Activated CD4-positive, alpha-beta T cell treated with anti-CD3 and anti-CD28 coated beads for 1 hour (primary cell): ENCODE data around the gene RBM8A.

Experiments used
- DNase-seq: peaks from one replicate; pipeline ENCODE4 v3.0.0-alpha.2; 2020

The RBM8A gene

DNA sequence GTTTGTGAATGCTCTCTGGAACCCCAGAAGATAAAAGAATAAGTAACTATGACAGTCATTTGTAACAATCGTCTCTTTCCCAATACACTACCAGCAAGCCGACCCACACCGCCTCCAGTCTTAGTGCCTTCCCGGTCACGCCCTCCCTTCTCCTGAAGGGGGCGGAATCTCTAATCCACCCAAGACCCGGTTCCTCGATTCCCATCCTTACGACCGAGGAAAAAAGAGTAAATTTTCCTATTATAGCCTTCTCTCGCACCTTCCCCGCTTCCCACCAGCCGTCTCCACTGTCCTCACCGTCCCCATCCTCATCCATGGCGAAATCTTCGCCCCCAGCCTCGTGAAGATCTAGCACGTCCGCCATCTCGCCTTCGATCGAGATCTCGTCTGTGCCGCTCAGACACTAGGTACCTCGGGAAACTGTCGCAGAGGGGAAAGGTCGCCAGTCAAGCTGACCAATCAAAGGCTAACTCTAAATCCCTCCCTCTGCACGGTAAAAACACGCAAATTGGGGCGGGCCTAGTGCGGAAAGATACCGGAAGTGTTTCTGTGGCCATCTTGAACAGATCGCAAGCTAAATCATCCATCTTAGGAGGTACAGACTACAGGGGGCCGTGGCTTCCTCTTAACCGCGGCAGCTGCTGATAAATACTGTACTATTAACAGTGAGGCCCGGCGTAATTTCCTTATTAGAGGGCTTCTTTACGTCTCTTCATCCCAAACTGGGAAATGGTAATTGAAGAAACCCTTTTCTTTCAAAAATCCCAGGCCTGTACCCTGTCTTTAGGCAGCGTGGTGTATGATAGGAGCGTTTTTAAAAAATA lies at the start of gene RBM8A:
Gene RBM8A, minus strand, starts transcription at position 422 of the 824 bp plus-strand sequence. Its CDS starts 58 bp downstream, at position 364.
- peak; percentile 90 for DNase-seq

DNA sequence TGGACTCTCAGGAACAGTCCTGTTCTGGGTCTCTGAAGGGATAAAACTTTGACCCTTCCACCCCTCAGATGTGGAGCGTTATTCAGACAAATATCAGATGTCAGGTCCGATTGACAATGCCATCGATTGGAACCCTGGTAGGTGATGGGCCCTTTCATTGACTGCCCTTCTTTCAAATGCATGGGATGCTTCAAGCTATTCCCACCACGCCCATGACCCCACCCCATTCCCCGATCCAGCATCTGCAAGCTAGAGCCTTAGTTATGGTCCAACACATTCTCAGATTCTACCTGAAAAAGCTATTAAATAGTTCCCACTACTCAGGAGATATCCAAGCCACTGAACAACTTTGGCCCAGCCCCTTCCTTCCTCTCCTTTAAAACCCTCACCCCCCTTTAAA lies 49.7 kb upstream of the RBM8A start:
- no peak for DNase-seq

DNA sequence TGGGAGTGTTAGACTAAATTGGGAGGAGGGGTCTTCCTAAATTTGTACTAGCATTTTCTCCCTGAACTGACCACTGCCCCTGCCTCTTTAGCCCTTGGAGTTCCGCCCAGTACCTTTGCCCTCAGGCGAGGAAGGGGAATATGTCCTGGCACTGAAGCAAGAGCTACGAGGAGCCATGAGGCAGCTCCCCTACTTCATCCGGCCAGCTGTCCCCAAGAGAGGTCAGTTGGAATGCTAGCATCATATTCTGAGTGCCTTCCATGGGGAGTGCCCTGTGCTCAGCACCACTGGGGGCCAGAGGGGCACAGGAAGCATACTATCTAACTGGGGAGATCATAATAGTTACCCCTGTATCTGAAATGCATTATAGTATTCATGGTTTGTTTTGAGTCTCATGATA lies 47.9 kb upstream of the RBM8A start:
- no peak for DNase-seq

DNA sequence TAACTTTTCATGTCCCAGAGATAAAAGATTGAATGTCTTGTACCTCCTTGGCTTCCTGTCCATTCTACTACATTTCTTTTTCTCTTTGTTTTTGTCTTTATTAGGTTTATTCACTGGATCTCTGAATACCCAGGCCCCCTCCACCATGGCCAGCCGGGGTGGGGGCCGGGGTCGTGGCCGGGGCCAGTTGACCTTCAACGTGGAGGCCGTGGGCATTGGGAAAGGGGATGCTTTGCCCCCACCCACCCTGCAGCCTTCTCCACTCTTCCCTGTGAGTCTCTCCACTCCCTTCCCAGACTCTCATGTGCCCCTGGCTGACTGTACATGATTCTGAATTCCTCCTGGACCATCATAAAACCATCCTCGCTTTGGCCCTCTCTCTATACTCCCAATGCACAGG lies 47.4 kb upstream of the RBM8A start:
- no peak for DNase-seq

DNA sequence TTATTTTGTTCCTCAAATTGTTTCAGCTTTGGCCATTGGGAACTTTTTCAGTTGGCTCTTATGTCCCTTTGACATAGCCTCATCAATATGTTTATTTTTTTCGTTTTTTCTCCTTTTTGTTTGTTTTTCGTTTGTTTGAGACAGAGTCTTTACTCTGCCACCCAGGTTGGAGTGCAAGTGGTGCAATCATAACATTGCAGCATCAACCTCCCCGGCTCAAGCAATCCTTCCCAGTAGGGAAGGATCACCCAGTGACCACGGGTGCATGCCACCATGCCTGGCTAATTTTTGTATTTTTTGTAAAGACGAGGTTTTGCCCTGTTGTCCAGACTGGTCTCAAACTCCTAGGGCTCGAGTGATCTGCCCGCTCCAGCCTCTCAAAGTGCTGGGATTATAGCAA lies 45.3 kb upstream of the RBM8A start:
- no peak for DNase-seq

DNA sequence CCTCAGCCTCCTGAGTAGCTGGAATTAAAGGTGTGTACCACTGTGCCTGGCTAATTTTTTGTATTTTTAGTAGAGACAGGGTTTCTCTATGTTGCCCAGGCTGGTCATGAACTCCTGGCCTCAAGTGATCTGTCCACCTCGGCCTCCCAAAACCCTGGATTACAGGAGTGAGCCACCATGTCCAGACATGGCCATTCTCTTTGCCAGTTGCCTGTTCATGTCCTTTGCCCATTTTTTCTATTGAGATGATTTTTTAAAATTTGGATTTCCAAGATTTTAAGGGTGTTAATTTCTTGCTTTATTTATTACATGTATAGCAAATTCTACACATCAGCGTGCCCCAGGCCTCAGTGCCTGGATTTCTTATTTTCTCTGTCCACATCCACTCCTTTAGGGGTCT lies 40.0 kb upstream of the RBM8A start:
- no peak for DNase-seq

DNA sequence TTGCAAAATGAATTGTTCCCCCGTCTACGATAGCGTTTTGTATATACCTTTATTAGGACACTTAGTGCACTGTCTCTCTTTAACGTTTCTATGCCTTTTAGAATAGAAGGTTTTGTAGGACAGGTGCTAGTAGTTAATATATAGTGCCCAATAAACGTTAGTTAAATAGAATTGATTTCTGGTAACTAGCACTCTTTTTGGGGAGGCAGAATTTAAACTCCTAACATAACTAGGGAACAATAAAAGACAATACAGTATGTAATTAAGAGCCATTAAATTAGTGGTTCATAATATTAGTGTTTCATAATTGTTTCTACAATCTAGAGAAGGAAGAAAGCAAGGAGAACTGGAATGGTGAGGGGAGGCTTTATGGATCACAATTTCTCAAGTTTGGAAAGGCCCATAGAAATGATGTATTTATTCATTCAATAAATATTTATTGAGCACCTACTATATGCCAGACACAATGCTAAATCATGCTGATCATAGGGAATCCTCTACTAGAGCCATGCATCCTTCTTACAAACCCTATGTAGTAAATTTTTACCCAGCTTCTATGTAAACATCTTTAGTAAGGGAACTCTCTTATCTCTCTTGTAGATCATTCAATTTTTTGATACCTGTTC lies 37.9 kb upstream of the RBM8A start:
- DNase-seq, result no peak

DNA sequence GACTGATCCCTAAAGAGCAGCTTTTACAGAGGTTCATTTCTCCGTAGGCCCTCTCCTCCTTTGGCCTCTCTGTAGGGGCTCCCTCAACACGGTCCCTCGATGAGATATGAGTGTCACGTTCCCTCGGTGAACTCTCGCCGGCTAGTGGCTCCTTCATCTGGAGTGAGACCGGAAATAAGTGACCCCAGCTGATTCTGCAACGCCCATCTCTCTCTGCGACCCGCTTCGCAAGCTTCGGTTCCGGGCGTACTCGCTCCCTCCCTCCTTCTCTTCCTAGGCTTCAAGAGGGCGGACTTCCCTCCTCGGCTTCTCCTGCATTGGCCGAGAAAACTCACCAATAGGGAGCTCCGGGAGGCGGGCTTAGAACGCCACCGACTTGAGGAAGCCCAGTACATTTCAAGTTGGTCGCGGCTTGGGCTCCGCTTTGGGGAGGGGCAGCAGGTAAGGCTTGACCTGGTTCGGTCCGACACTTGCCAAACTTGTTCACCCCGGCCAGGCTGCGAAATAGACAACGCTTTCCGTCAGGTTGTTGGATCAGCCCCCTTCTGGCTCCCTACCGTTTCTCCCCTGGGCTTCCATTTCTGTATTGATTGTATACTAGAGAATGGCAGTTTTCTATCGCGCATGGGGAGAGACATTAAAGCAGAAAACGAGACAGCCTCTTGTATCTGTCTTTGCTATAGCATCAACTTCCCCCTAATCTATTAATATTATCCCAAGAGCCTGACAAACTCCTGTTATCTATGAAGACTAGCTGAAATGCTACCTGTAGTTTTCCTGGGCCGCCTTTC lies 37.2 kb upstream of the RBM8A start, which contains the start of the genes ANKRD34A and POLR3GL:
Gene ANKRD34A, minus strand, starts transcription at position 248 of the 791 bp plus-strand sequence. CDS start 2,816 bp downstream, outside the sequence.
Gene POLR3GL, plus strand, starts transcription at position 363 of the 791 bp plus-strand sequence. CDS start 10,176 bp downstream, outside the sequence.
- DNase-seq, result peak; percentile 81

DNA sequence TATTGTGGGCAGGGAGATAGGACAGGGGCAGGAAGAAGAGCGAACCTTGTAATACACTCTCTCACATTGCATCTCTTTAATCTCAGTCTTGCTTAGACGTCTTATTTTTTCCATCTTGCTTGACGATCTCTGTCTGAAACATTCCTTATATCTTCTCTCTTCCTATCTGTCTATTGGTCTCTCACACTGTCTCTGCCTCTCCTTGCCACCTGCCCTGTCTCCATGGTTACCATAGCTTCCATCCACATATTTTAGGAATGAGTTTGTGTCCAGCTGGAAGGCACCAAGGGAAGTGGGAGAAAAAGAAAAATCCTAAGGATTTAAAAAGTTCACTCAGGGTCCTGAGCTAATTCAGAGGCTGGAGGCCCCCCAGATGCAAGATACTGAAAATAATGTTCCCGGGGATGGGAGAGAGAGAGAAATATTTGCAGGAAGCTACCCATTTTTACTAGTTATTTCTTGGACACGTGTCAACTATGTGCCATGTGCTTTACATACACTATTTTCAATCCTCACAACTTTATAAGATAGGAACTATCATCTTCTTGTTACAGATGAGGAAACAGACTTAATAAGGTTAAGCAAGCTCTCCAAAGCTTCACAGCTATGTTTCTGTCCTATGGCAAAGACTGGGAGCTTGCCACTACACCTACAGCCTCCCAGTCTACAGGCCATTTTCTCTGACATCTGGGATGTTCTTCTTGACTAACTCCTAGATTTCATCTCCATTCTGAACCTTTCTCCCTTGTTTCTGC lies 36.2 kb upstream of the RBM8A start:
- no peak for DNase-seq

DNA sequence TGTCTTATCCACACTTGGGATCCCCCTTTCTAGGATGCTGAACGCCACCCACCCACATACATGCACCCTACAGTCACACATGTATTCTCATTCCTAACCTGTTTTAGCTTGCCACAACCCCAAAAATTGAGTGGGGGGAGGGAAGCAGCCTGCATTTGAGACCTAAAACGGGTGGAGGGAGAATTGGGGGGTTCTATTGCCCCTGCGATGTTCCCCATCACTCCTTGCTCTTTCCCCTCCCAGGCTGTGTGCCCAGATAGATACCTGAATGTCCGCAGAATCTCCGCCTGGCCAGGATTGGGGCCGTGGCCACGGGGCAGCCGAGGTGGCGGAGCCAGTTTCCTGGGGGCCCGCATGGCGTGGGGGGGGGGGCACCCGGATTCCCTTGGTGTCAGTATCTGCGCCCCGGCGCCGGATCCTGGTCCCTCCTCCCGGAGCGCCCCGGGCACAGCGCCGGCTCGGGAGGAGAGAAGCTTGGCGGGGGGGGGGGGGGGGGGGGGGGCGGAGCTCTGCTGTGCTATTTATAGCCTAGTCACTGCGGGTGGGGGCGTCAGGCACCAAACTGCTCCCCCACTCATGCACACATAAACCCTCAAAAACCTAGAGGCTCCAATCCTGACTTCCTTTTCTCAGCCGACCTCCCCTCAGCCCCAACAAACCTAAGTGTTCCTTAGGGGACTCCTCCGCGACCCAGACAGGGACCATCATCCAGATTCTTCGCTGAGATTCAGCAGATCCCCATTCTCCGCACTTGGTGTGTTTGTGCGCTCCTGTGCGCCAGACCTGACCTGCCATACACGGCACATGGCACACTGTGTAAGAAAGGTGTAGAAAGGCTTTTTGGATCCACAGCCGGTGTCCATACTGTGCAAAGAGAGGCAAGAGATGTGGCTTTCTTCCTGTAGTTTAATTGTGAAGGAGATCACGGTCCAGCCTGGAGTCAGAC lies 35.1 kb upstream of the RBM8A start:
- DNase-seq, result no peak

DNA sequence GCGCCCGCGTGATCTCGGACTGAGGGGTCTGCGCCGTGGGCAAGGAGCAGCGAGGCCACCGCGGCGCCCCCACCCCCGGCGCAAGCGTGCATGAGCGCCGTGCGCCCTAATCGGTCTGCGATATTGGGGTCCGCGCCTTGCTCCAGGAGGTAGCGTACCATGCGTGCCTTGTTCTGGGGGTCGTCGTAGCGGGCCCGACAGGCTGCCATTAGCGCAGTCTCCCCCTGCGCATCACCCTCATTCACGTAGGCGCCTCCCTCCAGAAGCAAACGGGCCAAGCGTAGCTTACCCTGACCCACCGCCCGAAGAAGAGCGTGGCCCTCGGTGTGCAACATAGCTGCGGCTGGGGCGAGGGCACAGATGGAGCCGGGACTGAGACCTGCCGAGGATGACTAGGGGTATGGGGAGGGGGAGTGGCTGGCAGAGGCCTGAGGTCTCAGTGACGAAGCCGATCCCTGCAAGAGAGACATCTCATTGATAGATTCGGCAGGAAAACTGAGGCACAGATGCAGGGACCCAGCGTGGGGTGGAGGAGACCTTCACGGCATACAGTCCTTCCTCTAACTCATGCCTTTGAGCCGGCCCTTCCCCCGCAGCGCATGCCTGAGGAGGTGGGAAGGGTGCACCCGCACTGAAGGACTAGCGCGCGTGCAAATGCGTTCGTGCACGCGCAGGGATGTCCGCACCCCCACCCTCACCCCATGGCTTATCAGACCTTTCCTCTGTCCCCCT lies 34.3 kb upstream of the RBM8A start:
- DNase-seq, result no peak

DNA sequence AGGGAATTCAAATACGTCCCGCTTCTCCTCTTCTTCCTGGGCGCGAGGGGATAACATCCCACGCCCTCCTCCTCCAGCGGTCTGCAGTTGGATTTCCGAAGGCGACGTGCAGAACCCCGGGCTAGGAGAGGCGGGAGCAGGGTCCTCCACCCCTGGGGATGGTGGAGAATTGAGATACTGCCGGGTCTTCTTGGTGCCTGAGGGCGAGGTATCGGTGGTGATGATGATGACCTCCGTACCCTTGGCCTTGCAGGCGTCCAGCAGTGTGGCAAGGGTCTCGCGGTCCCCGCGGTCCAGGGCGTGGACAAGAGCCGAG lies 33.8 kb upstream of the RBM8A start:
- no peak for DNase-seq

DNA sequence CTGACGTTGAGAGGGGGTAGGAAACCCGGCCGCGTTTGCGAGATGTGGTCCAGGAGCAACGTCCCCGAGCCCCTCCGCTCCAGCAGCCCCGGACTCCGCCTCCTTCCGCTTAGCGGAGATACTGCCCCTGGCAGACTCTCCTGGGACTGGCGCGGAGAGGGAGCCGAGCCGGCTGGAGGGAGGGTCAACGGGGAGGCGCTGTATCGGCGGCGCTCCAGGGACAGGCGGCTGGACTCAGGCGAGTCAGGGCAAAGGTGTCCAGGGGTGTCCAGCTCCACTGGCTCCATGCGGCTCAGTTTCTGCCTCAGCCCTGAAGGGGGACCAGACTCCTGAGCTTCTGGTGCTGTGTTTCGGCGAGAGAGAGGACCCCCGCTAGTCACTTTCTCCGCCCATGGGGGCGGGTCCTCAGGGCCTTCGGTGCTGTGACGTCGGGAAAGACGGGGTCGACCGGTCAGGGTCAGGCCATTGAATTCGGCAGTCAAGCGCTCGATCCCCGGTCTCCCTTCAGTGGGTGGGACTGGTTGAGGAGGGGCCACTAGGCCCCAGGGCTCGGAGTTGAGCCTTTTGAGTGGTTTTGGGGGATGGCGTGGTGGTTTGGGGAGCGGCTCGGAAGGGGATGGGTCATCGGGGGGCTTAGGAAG lies 33.3 kb upstream of the RBM8A start:
- DNase-seq, result no peak

DNA sequence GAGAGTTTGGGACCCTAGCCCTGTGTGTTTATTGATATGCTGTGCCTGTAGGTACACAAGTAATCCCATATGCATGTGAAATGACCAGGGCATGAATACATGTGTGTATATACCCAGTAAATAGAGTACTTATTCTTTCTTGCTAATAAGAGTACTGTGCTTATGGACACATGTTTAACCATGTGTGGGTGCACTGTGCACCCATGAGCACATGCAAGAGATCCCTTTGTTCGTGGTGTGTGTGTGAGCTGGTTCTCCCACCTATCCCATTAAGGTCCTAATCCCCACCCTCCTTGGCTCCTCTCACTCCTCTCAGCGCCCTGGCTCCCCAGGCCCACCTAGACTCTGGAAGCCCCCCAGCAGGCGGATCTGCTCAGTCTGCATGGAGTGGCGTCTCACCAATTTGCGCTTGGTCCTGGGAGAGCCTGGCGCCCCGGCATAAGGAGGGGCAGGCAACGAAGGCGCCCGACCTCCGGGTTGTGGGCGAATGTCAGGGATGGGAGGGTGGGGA lies 32.7 kb upstream of the RBM8A start:
- no peak for DNase-seq

DNA sequence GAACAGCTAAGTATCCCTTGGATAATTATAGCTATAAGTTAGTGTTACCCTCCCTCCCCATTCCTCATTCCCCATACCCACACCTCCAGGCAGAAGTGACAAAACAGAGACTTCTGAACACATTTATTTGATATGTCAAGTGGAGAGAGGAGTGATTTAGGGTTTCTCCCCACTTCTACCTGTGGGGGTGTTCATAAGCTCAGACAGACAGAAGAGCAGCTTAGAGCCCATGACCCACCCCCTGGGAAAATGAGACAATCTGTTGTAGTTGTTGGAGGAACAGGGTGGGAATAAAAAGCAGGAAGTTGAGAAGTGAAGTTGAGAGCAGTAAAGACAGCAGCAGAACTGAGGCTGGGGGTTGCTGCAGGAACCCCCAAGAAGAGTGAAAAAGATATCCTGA lies 32.0 kb upstream of the RBM8A start:
- DNase-seq, result no peak

DNA sequence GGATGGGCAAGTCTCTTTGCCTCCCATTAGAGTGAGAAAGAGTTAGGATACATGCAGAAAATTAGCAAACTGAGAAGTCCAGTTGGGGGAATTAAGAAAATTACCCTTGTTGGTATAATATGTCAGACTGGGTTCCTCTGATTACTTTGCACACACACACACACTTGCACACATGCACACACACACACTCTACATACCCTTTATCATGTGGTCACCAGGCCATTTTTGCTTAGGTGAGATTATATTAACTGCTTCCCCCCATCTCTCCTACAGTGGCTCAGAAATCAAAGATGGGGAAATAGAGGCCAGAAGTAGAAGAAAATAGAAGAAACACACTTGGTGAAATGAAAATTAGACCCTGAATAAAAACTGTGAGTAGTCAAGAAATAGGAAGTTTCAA lies 31.4 kb upstream of the RBM8A start:
- DNase-seq, result no peak

DNA sequence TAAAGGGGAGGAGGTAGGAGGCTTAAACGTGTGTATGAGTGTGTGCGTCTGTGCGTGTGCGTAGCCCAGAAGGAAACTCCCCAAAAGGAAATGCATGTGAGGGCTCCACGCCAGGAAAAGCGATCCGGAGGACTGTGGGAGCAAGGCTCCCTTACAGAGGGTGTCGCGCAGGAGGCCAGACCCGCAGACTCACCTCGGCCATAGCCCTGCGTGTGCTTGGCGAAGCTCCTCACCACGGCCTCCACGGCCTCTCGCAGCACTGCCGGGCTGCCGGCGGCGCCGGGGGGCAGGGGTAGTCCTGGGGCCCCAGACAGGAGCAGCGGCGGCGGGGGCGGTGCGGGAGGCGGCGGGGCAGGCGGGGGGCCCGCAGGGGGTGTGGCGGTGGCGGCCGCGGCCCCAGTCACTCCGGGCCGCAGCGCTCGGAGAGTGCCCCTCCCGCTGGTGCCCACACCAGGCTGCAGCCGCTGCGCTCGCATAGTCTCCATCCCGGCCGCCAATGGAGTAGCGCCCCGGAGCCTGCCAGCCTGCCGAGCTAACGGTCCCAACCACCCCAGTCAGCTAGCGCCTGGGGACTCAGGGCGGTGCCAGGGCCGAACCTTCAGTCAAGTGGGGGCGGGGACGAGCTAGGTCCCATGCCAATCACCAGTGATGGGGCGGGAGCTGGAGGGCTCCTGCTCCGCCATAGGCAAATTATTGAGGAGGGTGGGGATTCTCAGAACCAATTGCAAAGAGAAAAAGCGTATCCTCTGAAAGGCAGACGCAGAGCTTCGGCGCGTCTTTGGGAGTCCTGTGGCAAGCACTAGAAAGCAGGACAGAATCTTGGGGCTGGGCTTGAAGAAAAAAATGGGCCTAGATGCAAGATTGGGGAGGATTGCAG lies 30.4 kb upstream of the RBM8A start, which contains the start of gene LIX1L:
Gene LIX1L, minus strand, starts transcription at position 575 of the 877 bp plus-strand sequence. Its CDS starts 90 bp downstream, at position 485.
- peak; percentile 90 for DNase-seq

DNA sequence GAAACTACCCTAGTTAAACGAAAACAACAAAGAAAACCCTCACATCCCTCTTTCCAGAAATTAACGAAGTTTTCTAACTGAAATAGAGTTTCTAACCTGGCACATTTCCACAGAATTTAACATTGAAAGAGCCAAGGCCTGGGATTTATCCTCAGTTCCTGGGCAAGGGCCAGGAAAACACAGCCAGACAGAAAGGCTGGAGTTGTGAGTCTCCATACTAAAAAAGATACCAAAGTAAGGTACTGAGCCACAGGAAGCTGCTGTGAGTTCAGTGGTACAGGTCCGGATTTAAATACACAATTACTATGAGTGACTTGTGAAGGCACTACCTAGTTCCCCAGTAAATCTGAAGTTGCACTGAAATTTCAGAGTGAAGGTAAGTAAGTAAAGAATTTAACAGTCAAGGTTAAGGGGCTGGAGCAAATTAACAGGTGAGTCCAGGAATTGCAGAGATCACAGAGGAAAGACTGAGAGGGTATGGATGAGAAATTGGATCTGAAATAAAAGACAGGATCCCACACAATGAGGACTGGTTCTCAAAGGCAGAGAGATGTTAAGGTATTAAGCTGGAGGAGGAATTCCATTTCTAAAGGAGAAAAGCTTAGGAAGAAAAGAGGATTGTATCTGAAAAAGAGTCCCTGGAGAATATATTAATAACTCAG lies 29.6 kb upstream of the RBM8A start:
- DNase-seq, result no peak
